Measurements from ENCODE around the gene TOPAZ1. TPM values are rescaled to one million over a fixed set of nuclear protein-coding genes. Genes with fewer than 3 reads are reported as not detected.

The TOPAZ1 gene
- total RNA-seq, 1 donor from 2014 or later = not detected

DNA sequence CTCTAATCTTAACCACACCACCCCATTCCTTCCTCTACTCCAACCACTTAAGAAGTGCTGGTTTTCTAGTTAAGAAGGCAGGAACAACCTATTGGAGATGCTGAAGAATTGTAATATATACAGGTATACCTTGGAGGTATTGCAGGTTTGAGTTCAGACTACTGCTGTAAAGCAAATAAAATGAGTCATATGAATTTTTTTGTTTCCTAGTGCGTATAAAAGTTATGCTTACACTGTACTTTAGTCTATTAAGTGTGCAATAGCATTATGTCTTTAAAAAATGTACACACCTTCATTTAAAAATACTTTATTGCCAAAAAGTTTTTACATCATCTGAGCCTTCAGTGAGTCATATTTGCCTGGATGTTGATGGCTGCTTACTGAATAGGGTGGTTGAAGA, 22.5 kb downstream of the TOPAZ1 start:
- Mint-ChIP-seq H3K27ac (no peak overlapping the region), H3K36me3 (no peaks in the 10 kb centered on the region), H3K4me3 (no peak overlapping the region), H3K4me1 (ENCODE audit: unreplicated experiment) (no peaks in the 10 kb centered on the region), H3K9me3 (no peaks in the 10 kb centered on the region), H3K27me3 (peaks cover 7% of the 10 kb centered on the region)
- no peak for DNase-seq (ENCODE audit: extremely low spot score, unreplicated experiment)
- TF ChIP-seq, protein P1, sequence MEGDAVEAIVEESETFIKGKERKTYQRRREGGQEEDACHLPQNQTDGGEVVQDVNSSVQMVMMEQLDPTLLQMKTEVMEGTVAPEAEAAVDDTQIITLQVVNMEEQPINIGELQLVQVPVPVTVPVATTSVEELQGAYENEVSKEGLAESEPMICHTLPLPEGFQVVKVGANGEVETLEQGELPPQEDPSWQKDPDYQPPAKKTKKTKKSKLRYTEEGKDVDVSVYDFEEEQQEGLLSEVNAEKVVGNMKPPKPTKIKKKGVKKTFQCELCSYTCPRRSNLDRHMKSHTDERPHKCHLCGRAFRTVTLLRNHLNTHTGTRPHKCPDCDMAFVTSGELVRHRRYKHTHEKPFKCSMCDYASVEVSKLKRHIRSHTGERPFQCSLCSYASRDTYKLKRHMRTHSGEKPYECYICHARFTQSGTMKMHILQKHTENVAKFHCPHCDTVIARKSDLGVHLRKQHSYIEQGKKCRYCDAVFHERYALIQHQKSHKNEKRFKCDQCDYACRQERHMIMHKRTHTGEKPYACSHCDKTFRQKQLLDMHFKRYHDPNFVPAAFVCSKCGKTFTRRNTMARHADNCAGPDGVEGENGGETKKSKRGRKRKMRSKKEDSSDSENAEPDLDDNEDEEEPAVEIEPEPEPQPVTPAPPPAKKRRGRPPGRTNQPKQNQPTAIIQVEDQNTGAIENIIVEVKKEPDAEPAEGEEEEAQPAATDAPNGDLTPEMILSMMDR (conservative IDR thresholded peaks at IDR 0.05) = no peak

DNA sequence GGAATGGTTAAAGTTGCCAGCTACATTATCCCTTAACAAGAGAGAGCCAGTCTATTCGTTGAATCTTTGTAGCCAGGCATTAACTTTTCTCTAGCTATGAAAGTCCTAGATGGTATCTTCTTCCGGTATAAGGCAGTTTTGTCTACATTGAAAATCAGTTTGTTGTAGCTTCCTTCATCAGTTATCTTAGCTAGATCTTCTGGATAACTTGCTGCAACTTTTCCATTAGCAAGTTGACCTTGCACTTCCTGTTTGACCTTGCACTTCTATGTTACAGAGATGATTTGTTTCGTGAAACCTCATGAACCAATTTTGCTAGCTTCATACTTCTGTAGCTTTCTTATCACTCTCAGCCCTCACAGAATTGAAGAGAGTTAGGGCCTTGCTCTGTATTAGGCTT, 24.1 kb downstream of the TOPAZ1 start:
- Mint-ChIP-seq H3K36me3 (no peaks in the 10 kb centered on the region), H3K4me3 (no peak overlapping the region), H3K9me3 (no peaks in the 10 kb centered on the region), H3K4me1 (ENCODE audit: unreplicated experiment) (no peaks in the 10 kb centered on the region), H3K27ac (no peak overlapping the region), H3K27me3 (peaks cover 7% of the 10 kb centered on the region)
- TF ChIP-seq, protein P1 (conservative IDR thresholded peaks at IDR 0.05) = no peak
- no peak for DNase-seq (ENCODE audit: extremely low spot score, unreplicated experiment)

DNA sequence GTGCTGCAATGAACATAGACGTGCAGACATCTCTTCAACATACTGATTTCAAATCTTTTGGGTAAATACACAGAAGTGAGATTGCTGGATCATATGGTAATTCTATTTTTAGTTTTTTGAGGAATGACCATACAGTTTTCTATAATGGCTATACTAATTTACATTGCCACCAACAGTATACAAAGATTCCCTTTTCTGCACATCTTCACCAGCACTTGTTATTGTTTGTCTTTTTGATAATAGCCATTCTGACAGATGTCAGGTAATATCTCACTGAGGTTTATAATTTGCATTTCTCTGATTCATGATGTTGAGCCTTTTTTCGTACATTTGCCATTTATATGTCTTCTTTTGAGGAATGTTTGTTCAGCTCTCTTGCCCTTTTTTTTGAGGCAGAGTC, 30.5 kb downstream of the TOPAZ1 start:
- Mint-ChIP-seq H3K36me3 (no peaks in the 10 kb centered on the region), H3K27me3 (no peaks in the 10 kb centered on the region), H3K27ac (no peak overlapping the region), H3K4me3 (no peak overlapping the region), H3K4me1 (ENCODE audit: unreplicated experiment) (no peaks in the 10 kb centered on the region), H3K9me3 (no peaks in the 10 kb centered on the region)
- TF ChIP-seq, protein P1 (conservative IDR thresholded peaks at IDR 0.05) = no peak
- no peak for DNase-seq (ENCODE audit: extremely low spot score, unreplicated experiment)

DNA sequence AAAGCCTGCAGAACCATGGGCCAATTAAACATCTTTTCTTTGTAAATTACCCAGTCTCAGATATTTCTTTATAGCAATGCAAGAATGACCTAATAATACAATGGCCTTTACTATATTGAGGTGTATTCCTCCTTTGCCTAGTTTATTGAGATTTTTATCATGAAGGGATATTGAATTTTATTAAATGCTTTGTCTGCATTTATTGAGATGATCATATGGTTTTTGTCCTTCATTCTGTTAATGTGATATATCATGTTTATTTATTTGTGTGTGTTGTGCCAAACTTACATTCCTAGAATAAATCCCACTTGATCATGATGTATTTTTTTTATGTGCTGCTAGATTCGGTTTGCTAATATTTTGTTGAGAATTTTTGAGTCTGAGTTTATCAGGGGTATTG, 36.2 kb downstream of the TOPAZ1 start:
- Mint-ChIP-seq H3K4me1 (ENCODE audit: unreplicated experiment) (no peaks in the 10 kb centered on the region), H3K36me3 (no peaks in the 10 kb centered on the region), H3K27ac (no peak overlapping the region), H3K4me3 (no peak overlapping the region), H3K9me3 (no peaks in the 10 kb centered on the region), H3K27me3 (peaks cover 10% of the 10 kb centered on the region)
- no peak for DNase-seq (ENCODE audit: extremely low spot score, unreplicated experiment)
- TF ChIP-seq, protein P1 (conservative IDR thresholded peaks at IDR 0.05) = no peak

DNA sequence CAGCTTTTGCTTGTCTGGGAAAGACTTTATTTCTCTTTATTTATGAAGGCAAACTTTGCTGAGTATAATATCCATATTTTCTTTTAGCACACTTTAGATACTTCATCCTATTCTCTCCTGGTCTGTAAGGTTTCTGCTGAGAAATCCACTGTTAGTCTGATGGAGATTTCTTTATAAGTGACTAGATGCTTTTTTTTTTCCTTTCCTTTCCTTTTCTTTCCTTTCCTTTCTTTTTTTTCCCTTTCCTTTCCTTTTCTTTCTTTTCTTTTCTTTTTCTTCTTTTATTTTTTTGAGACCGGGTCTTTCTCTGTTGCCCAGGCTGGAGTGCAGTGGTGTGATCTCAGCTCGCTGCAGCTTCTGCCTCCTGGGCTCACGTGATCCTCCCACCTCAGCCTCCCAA, 38.4 kb downstream of the TOPAZ1 start:
- Mint-ChIP-seq H3K27ac (no peak overlapping the region), H3K27me3 (peaks cover 10% of the 10 kb centered on the region), H3K9me3 (no peaks in the 10 kb centered on the region), H3K4me1 (ENCODE audit: unreplicated experiment) (no peaks in the 10 kb centered on the region), H3K4me3 (no peak overlapping the region), H3K36me3 (no peaks in the 10 kb centered on the region)
- no peak for DNase-seq (ENCODE audit: extremely low spot score, unreplicated experiment)
- TF ChIP-seq, protein P1 (conservative IDR thresholded peaks at IDR 0.05) = no peak

DNA sequence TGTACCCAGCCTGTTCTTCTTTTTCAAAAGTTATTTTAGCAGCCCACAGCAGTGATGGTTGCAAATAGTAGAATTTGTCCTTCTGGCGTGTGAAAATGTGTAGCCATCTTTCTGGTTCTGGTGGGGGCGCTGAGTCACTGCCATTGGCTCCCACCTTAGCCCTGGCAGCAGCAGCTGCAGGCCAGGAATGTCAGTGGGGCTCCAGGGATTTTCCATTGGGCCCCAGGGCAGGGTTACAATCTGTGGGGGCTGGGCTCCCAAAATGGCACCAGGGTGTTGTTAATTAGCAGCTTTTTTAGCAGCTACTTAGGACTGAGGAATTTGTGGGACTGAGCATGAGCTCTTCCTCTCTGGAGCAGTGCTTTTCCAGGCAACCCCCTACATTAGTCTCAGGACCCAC, 38.9 kb downstream of the TOPAZ1 start:
- Mint-ChIP-seq H3K9me3 (no peaks in the 10 kb centered on the region), H3K4me1 (ENCODE audit: unreplicated experiment) (no peaks in the 10 kb centered on the region), H3K27ac (no peak overlapping the region), H3K4me3 (no peak overlapping the region), H3K36me3 (no peaks in the 10 kb centered on the region), H3K27me3 (peaks cover 10% of the 10 kb centered on the region)
- TF ChIP-seq, protein P1 (conservative IDR thresholded peaks at IDR 0.05) = no peak
- no peak for DNase-seq (ENCODE audit: extremely low spot score, unreplicated experiment)

All from type B pancreatic cell (in vitro differentiated cells).